ENCODE results near the gene ADO.

Gene ADO

DNA sequence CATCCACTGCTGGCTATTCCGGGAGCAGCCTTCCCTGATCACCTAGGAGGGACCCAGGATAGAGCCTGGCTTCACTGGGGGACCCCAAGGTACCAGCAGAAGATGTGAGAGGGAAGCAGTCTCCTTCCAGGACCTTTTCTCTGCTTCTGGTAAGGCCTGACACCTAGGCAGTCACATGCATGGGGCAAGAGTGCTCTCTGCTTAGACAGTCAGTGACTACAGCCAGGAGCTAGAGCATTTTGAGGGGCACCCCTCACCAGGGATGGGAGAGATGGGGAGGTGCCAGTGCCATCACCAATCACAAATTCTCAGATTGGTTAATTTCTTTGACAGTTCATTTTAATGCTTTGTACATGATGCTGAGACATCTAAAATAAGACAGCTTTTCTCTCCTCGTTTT, 13.9 kb upstream of the ADO start:
- no peak overlapping the region for H3K9ac ChIP-seq (ENCODE audit: low read length in 5 of 5)
- no peak overlapping the region for H3K27ac ChIP-seq (ENCODE audit: low read depth, low read length)
- no peaks in the 10 kb centered on the region for H3K36me3 ChIP-seq (ENCODE audit: control insufficient read depth in 5 of 5, insufficient read depth in 5 of 5, low read length in 5 of 5)
- no peaks in the 10 kb centered on the region for H3K9me3 ChIP-seq (ENCODE audit: control insufficient read depth in 5 of 5, low read length in 5 of 5)
- H3K4me1 ChIP-seq (ENCODE audit: control insufficient read depth in 5 of 5, insufficient read depth in 5 of 5, low read length in 5 of 5), result no peaks in the 10 kb centered on the region
- H3K4me3 ChIP-seq (ENCODE audit: low read depth in 1 of 5, low read length in 5 of 5), result no peak overlapping the region
- no peaks in the 10 kb centered on the region for H3K27me3 ChIP-seq (ENCODE audit: control insufficient read depth in 5 of 5, insufficient read depth in 4 of 5, low read length in 5 of 5)

DNA sequence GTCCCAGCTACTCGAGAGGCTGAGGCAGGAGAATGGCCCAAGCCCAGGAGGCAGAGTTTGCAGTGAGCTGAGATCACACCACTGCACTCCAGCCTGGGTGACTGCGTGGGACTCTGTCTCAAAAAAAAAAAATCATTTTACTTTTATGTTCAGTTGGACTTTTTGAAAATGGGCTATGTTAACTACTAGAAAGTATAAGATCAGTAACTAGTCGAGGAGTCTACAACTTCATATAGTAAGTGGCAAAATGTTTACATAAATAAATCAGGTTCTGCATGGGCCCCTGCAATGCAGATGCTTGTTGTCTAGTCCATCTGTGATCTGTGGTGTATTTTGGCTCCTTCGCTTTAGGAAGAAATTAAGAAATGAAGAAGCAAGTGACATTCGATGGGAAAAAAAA, 12.3 kb upstream of the ADO start:
- Histone ChIP-seq H3K4me1 (ENCODE audit: control insufficient read depth in 5 of 5, insufficient read depth in 5 of 5, low read length in 5 of 5) (no peaks in the 10 kb centered on the region), H3K9ac (ENCODE audit: low read length in 5 of 5) (no peak overlapping the region), H3K36me3 (ENCODE audit: control insufficient read depth in 5 of 5, insufficient read depth in 5 of 5, low read length in 5 of 5) (no peaks in the 10 kb centered on the region), H3K27ac (ENCODE audit: low read depth, low read length) (no peak overlapping the region), H3K9me3 (ENCODE audit: control insufficient read depth in 5 of 5, low read length in 5 of 5) (no peaks in the 10 kb centered on the region), H3K4me3 (ENCODE audit: low read depth in 1 of 5, low read length in 5 of 5) (no peak overlapping the region), H3K27me3 (ENCODE audit: control insufficient read depth in 5 of 5, insufficient read depth in 4 of 5, low read length in 5 of 5) (peaks cover 0 to 3% (median 0%) of the 10 kb centered on the region in 5 donors)

DNA sequence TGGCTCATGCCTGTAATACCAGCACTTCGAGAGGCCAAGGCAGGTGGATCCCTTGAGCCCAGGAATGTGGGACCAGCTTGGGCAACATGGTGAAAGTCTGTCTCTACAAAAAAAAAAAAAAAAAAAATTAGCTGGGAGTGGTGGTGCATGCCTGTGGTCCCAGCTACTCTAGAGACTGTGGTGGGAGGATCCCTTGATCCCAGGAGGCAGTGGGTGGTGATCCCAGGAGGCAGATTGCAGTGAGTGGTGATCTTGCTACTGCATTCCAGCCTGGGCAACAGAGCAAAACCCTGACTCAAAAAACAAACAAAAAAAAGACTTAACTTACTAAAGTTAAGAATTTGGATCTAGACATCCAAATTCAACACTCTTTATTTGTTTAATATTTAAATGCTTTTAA, 10.2 kb upstream of the ADO start:
- Histone ChIP-seq H3K36me3 (ENCODE audit: control insufficient read depth in 5 of 5, insufficient read depth in 5 of 5, low read length in 5 of 5) (no peaks in the 10 kb centered on the region), H3K9me3 (ENCODE audit: control insufficient read depth in 5 of 5, low read length in 5 of 5) (no peaks in the 10 kb centered on the region), H3K4me3 (ENCODE audit: low read depth in 1 of 5, low read length in 5 of 5) (no peak overlapping the region), H3K4me1 (ENCODE audit: control insufficient read depth in 5 of 5, insufficient read depth in 5 of 5, low read length in 5 of 5) (no peaks in the 10 kb centered on the region), H3K27me3 (ENCODE audit: control insufficient read depth in 5 of 5, insufficient read depth in 4 of 5, low read length in 5 of 5) (peaks cover 0 to 3% (median 0%) of the 10 kb centered on the region in 5 donors), H3K9ac (ENCODE audit: low read length in 5 of 5) (no peak overlapping the region), H3K27ac (ENCODE audit: low read depth, low read length) (no peak overlapping the region)

DNA sequence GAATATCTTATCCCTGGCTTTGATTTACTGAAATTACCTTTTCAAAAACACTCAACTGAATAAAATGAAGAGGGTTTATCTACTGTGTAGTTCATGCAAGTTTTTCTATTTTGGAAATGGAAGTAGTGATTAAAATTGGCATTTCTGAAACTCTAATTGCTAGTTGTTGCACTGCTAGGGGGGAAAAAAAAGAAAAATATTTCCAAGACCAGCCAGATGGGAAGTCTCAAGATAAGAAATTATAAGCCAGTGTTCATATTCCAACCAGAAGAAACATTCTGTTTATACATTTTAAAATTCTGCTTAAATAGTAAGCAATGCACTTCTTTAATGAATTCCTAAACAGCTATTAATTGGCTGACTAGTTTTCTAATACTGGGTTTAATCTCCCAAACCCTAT, 9.4 kb upstream of the ADO start:
- H3K27ac ChIP-seq (ENCODE audit: low read depth, low read length), result no peak overlapping the region
- no peak overlapping the region for H3K4me3 ChIP-seq (ENCODE audit: low read depth in 1 of 5, low read length in 5 of 5)
- no peaks in the 10 kb centered on the region for H3K4me1 ChIP-seq (ENCODE audit: control insufficient read depth in 5 of 5, insufficient read depth in 5 of 5, low read length in 5 of 5)
- H3K9me3 ChIP-seq (ENCODE audit: control insufficient read depth in 5 of 5, low read length in 5 of 5), result no peaks in the 10 kb centered on the region
- H3K9ac ChIP-seq (ENCODE audit: low read length in 5 of 5), result no peak overlapping the region
- H3K36me3 ChIP-seq (ENCODE audit: control insufficient read depth in 5 of 5, insufficient read depth in 5 of 5, low read length in 5 of 5), result no peaks in the 10 kb centered on the region
- H3K27me3 ChIP-seq (ENCODE audit: control insufficient read depth in 5 of 5, insufficient read depth in 4 of 5, low read length in 5 of 5), result peaks cover 0 to 3% (median 0%) of the 10 kb centered on the region in 5 donors

DNA sequence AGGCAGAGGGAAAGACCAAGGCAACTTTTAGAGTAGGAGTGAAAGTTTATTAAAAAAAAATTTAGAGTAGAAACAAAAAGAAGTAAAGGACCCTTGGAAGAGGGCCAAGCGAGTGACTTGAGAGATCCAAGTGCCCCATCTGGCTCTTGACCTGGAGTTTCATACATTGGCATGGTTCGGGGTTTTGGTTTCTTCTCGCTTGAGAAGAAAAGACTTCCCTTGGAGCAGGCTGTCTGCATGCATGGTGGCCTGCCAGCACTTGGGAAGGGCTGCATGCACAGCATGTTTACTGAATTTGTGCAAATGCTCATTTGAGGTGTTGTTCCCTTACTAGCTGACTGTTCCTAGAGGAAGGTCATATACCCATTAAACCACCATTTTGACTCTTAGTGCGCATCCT, 8.8 kb upstream of the ADO start:
- H3K4me1 ChIP-seq (ENCODE audit: control insufficient read depth in 5 of 5, insufficient read depth in 5 of 5, low read length in 5 of 5), result no peaks in the 10 kb centered on the region
- no peaks in the 10 kb centered on the region for H3K9me3 ChIP-seq (ENCODE audit: control insufficient read depth in 5 of 5, low read length in 5 of 5)
- H3K4me3 ChIP-seq (ENCODE audit: low read depth in 1 of 5, low read length in 5 of 5), result no peak overlapping the region
- H3K27me3 ChIP-seq (ENCODE audit: control insufficient read depth in 5 of 5, insufficient read depth in 4 of 5, low read length in 5 of 5), result peaks cover 0 to 3% (median 0%) of the 10 kb centered on the region in 5 donors
- H3K36me3 ChIP-seq (ENCODE audit: control insufficient read depth in 5 of 5, insufficient read depth in 5 of 5, low read length in 5 of 5), result no peaks in the 10 kb centered on the region
- no peak overlapping the region for H3K9ac ChIP-seq (ENCODE audit: low read length in 5 of 5)
- H3K27ac ChIP-seq (ENCODE audit: low read depth, low read length), result no peak overlapping the region

DNA sequence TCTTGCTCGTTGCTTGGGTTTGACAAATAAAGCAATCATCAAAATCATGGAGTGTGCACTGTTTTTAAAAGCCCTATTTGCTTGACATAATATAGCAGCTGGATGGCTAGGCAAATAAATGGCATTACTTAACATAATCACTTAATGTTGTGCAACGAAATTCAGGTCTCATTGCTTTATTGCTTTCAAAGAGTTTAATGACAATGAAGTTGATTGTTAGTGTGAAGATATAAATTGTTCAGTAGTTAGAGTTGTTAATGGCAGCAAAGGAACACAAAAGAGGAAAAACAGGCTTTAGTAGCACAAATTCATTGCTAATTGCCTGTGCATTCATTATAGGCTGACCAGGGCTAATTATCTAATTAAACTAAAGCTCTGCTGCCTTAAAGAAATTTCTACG, 7.6 kb upstream of the ADO start:
- H3K36me3 ChIP-seq (ENCODE audit: control insufficient read depth in 5 of 5, insufficient read depth in 5 of 5, low read length in 5 of 5), result no peaks in the 10 kb centered on the region

DNA sequence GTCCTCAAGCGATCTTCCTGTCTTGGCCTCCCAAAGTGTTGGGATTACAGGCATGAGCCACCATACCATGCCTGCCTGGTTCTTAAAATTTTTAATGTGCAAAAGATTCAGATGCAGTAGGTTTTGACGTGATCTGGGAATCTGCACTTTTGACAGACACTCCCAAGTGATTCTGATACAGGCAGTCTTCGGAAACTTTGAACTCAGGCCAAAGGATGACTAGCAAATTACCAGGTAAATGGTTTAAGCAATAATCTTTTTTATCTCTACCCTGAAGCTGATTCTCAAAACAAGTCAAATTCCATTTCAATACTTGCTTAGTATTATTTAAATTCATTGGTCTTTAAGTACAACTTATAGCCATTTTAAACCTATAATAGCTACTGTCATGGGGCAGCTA, 2.6 kb upstream of the ADO start:
- H3K4me3 ChIP-seq (ENCODE audit: low read depth in 1 of 5, low read length in 5 of 5), result no peak overlapping the region
- peaks cover 1 to 27% (median 26%) of the 10 kb centered on the region in 5 donors for H3K4me1 ChIP-seq (ENCODE audit: control insufficient read depth in 5 of 5, insufficient read depth in 5 of 5, low read length in 5 of 5)
- no peak overlapping the region for H3K9ac ChIP-seq (ENCODE audit: low read length in 5 of 5)
- H3K27me3 ChIP-seq (ENCODE audit: control insufficient read depth in 5 of 5, insufficient read depth in 4 of 5, low read length in 5 of 5), result no peaks in the 10 kb centered on the region
- no peaks in the 10 kb centered on the region for H3K9me3 ChIP-seq (ENCODE audit: control insufficient read depth in 5 of 5, low read length in 5 of 5)
- H3K27ac ChIP-seq (ENCODE audit: low read depth, low read length), result no peak overlapping the region
- H3K36me3 ChIP-seq (ENCODE audit: control insufficient read depth in 5 of 5, insufficient read depth in 5 of 5, low read length in 5 of 5), result no peaks in the 10 kb centered on the region

More for the DNA sequence above, 7.6 kb upstream of the ADO start:
- Histone ChIP-seq H3K9me3 (ENCODE audit: control insufficient read depth in 5 of 5, low read length in 5 of 5) (no peaks in the 10 kb centered on the region), H3K27me3 (ENCODE audit: control insufficient read depth in 5 of 5, insufficient read depth in 4 of 5, low read length in 5 of 5) (peaks cover 0 to 3% (median 0%) of the 10 kb centered on the region in 5 donors), H3K27ac (ENCODE audit: low read depth, low read length) (no peak overlapping the region), H3K4me3 (ENCODE audit: low read depth in 1 of 5, low read length in 5 of 5) (no peak overlapping the region), H3K9ac (ENCODE audit: low read length in 5 of 5) (no peak overlapping the region), H3K4me1 (ENCODE audit: control insufficient read depth in 5 of 5, insufficient read depth in 5 of 5, low read length in 5 of 5) (no peaks in the 10 kb centered on the region)

DNA sequence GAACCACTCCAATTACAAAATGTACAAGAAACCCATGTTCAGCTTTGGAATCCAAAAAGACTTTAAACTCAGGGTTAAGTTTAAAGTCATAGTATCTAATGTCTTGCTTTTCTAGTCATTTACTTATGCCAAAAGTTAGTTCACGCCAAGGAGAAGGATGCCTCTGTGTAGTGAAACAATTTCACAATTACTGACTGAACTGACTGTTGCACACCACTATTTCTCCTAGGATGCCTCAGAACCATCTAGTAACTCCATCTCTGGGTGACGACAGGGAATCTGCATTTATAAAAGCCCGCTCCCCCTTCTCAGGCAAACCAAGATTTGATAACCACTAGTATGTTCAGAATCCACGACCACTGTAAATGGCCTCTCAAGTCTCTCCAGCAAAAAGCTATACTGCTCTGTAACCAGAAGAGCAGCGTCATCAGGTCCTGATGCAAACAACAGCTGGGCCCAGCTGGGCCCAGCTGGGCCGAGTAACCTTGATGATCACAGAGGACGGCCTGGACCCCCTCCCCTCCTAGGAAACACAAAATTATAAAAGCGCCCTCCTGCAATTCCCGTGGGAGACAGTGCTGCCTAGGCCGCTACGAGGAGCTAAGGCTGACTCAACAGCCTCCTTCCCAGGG, 680 bp upstream of the ADO start:
- Histone ChIP-seq H3K4me3 (ENCODE audit: low read depth in 1 of 5, low read length in 5 of 5) (peak overlapping the region; percentile 87 to 99 (median 93)), H3K27me3 (ENCODE audit: control insufficient read depth in 5 of 5, insufficient read depth in 4 of 5, low read length in 5 of 5) (no peaks in the 10 kb centered on the region), H3K4me1 (ENCODE audit: control insufficient read depth in 5 of 5, insufficient read depth in 5 of 5, low read length in 5 of 5) (peaks cover 2 to 40% (median 32%) of the 10 kb centered on the region in 5 donors), H3K27ac (ENCODE audit: low read depth, low read length) (peak overlapping the region; percentile 97), H3K9ac (ENCODE audit: low read length in 5 of 5) (peak overlapping the region; percentile 83 to 96 (median 93)), H3K36me3 (ENCODE audit: control insufficient read depth in 5 of 5, insufficient read depth in 5 of 5, low read length in 5 of 5) (no peaks in the 10 kb centered on the region), H3K9me3 (ENCODE audit: control insufficient read depth in 5 of 5, low read length in 5 of 5) (no peaks in the 10 kb centered on the region)

DNA sequence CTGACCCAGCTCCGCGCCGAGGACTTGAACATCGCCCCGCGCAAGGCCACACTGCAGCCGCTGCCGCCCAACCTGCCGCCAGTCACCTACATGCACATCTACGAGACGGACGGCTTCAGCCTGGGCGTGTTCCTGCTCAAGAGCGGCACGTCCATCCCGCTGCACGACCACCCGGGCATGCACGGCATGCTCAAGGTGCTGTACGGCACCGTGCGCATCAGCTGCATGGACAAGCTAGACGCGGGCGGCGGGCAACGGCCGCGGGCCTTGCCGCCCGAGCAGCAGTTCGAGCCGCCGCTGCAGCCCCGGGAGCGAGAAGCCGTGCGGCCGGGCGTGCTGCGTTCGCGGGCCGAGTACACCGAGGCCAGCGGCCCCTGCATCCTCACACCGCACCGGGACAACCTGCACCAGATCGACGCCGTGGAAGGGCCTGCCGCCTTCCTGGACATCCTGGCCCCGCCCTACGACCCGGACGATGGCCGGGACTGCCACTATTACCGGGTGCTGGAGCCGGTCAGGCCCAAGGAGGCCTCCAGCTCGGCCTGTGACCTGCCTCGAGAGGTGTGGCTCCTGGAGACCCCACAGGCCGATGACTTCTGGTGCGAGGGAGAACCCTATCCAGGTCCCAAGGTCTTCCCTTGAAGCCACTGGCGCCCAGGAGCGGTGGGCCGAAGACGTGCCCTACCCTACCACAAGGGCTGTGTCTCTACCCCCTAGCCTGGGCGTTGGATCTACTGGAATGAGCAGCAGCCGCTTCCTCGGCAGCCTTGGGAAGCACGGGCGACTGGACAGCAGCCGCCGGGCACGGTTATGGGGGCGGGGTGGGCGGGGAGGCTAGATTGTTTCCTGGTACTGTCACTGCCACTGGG, 945 bp downstream of the ADO start:
- Histone ChIP-seq H3K27me3 (ENCODE audit: control insufficient read depth in 5 of 5, insufficient read depth in 4 of 5, low read length in 5 of 5) (no peaks in the 10 kb centered on the region), H3K9ac (ENCODE audit: low read length in 5 of 5) (peak overlapping the region in 4 of 5 donors; percentile 83 to 96 (median 93))

DNA sequence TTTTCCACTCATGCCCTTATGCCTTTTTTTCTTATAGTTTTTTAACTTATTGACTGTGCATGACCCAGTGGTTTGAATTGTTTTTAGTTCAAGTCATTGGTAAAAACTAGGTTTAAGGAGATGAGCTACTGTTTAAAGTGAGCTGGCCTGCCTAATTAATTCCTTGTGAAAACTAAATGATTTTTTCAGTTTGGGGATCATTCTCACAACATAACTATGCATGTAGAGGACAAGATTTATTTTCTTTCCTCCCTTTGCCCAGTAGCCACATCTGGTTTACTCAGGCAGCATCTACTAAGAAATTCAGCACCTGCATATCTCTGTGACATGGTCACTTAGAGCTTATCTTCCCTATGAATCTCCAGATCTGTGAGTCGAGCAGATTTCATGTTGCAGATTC, 1.7 kb downstream of the ADO start:
- H3K27me3 ChIP-seq (ENCODE audit: control insufficient read depth in 5 of 5, insufficient read depth in 4 of 5, low read length in 5 of 5), result no peaks in the 10 kb centered on the region
- H3K4me3 ChIP-seq (ENCODE audit: low read depth in 1 of 5, low read length in 5 of 5), result peak overlapping the region in 4 of 5 donors; percentile 48 to 99 (median 95)
- no peaks in the 10 kb centered on the region for H3K9me3 ChIP-seq (ENCODE audit: control insufficient read depth in 5 of 5, low read length in 5 of 5)
- H3K27ac ChIP-seq (ENCODE audit: low read depth, low read length), result no peak overlapping the region
- peaks cover 0 to 3% (median 0%) of the 10 kb centered on the region in 5 donors for H3K36me3 ChIP-seq (ENCODE audit: control insufficient read depth in 5 of 5, insufficient read depth in 5 of 5, low read length in 5 of 5)
- H3K9ac ChIP-seq (ENCODE audit: low read length in 5 of 5), result peak overlapping the region in 2 of 5 donors; percentile 2 to 19
- peaks cover 2 to 40% (median 32%) of the 10 kb centered on the region in 5 donors for H3K4me1 ChIP-seq (ENCODE audit: control insufficient read depth in 5 of 5, insufficient read depth in 5 of 5, low read length in 5 of 5)

More for the DNA sequence above, 945 bp downstream of the ADO start:
- H3K4me3 ChIP-seq (ENCODE audit: low read depth in 1 of 5, low read length in 5 of 5), result peak overlapping the region; percentile 62 to 99 (median 93)
- peak overlapping the region; percentile 97 for H3K27ac ChIP-seq (ENCODE audit: low read depth, low read length)
- H3K4me1 ChIP-seq (ENCODE audit: control insufficient read depth in 5 of 5, insufficient read depth in 5 of 5, low read length in 5 of 5), result peaks cover 2 to 40% (median 32%) of the 10 kb centered on the region in 5 donors
- H3K36me3 ChIP-seq (ENCODE audit: control insufficient read depth in 5 of 5, insufficient read depth in 5 of 5, low read length in 5 of 5), result no peaks in the 10 kb centered on the region
- H3K9me3 ChIP-seq (ENCODE audit: control insufficient read depth in 5 of 5, low read length in 5 of 5), result no peaks in the 10 kb centered on the region

All from subcutaneous abdominal adipose tissue (tissue), 5 donors.